Panc1 (cell line): Measurements from ENCODE around the gene BRD9. TPM values are rescaled to one million over a fixed set of nuclear protein-coding genes. Genes with fewer than 3 reads are reported as not detected.
"Not testable (repeated sequence)": the region's sequence is repeated elsewhere in the genome, so short reads cannot be mapped to it uniquely, and the experiment has no call there.

Experiments used
- ATAC-seq: fragments of 200-7000 bp; cut with Tn5 transposase; 2 replicates; pipeline ENCODE4 v1.9.1; 2020; ENCODE audit warnings: mild to moderate bottlenecking, moderate library complexity
- BruUV-seq: library from RNA; stranded (reverse); fragments of 400-500 nt; replicated peaks from 2 replicates; lab custom pipeline; 2021; lab: Mats Ljungman, UMichigan
- CTCF ChIA-PET: fragments of 300-600 bp; sonication (Branson Sonifier 250); formaldehyde crosslinking; loops from one replicate; lab custom pipeline; 2022; ENCODE audit warnings: antibody characterized with exemption; lab: Charles Lee
- POLR2A ChIA-PET: fragments of 300-600 bp; sonication (Branson Sonifier 250); formaldehyde crosslinking; loops from one replicate; lab custom pipeline; 2022; ENCODE audit warnings: antibody characterized with exemption; lab: Charles Lee
- DNase-seq: peaks from one replicate; pipeline ENCODE4 v3.0.0-alpha.2; 2010; ENCODE audit warnings: low read depth, low spot score
- H3K27ac ChIP-seq: 2 replicates; pipeline ENCODE4 v1.5.1; 2011; ENCODE audit warnings: mild to moderate bottlenecking, low read length, inconsistent platforms
- H3K27me3 ChIP-seq: fragments of 200-500 bp; sonication (Bioruptor generic); 2 replicates; pipeline ENCODE4 v1.6.0; 2014; ENCODE audit warnings: low read length, inconsistent platforms; ENCODE audit not compliant: control insufficient read depth, insufficient read depth
- H3K36me3 ChIP-seq: fragments of 200-500 bp; sonication (Bioruptor generic); 2 replicates; pipeline ENCODE4 v1.5.1; 2014; ENCODE audit warnings: inconsistent platforms, mild to moderate bottlenecking, low read length, moderate library complexity; ENCODE audit not compliant: control insufficient read depth, insufficient read depth
- H3K4me1 ChIP-seq: 2 replicates; pipeline ENCODE4 v1.5.1; 2011; ENCODE audit warnings: inconsistent platforms, mild to moderate bottlenecking, low read length, moderate library complexity; ENCODE audit not compliant: control insufficient read depth, insufficient read depth
- H3K4me3 ChIP-seq, 2 experiments: 2 replicates each; pipeline ENCODE4 v1.5.1; 2011 to 2012; ENCODE audit warnings: low read depth in 2 of 2, low read length in 2 of 2, mild to moderate bottlenecking in 2 of 2, inconsistent platforms in 1 of 2, moderate library complexity in 1 of 2
- H3K9me3 ChIP-seq: fragments of 200-500 bp; sonication (Bioruptor generic); 2 replicates; pipeline ENCODE4 v1.5.1; 2014; ENCODE audit warnings: low read depth, mild to moderate bottlenecking, inconsistent platforms, low read length, moderate library complexity; ENCODE audit not compliant: control insufficient read depth, insufficient read depth
- CTCF ChIP-seq: fragments of 450-650 bp; IDR thresholded peaks from 2 replicates; pipeline ENCODE4 v1.5.1; 2017; ENCODE audit warnings: mild to moderate bottlenecking
- POLR2AphosphoS5 ChIP-seq: IDR thresholded peaks from 2 replicates; pipeline ENCODE4 v1.6.1; 2012; ENCODE audit warnings: mild to moderate bottlenecking, low read depth, low read length, moderate library complexity
- SIN3A ChIP-seq: IDR thresholded peaks from 2 replicates; pipeline ENCODE4 v1.6.1; 2012; ENCODE audit warnings: low read depth, mild to moderate bottlenecking, low read length, moderate library complexity, borderline replicate concordance; ENCODE audit not compliant: insufficient read depth
- TCF7L2 ChIP-seq: IDR thresholded peaks from 2 replicates; pipeline ENCODE4 v1.6.1; 2011; ENCODE audit warnings: mild to moderate bottlenecking, low read depth, low read length, inconsistent platforms
- in situ Hi-C: cut with HindIII; loops from 2 replicates; pipeline ENCODE4 v1.10.0; 2016; ENCODE audit warnings: low sequenced_read_pairs, low pct_unique_long_range_greater_than_20kb
- intact Hi-C: fragments of 100-400 bp; cut with micrococcal nuclease; formaldehyde crosslinking; loops from one replicate; pipeline ENCODE4 v1.10.0; 2022; ENCODE audit not compliant: unreplicated experiment
- total RNA-seq: library from RNA; stranded (reverse); gene quantifications from one replicate; pipeline ENCODE4 v1.2.1, GENCODE V29; 2021; ENCODE audit not compliant: unreplicated experiment
- TF ChIP-seq, protein P1 (sequence below), 2 experiments: IDR thresholded peaks; 2 replicates each; pipeline ENCODE4 v1.6.1; 2011 to 2012; ENCODE audit warnings: low read depth in 2 of 2, control low read depth in 1 of 2, low read length in 1 of 2, mild to moderate bottlenecking in 1 of 2, moderate library complexity in 1 of 2; ENCODE audit not compliant: insufficient read depth in 1 of 2

The BRD9 gene
- total RNA-seq, 1 experiment from 2014 or later: 64.3 TPM

DNA sequence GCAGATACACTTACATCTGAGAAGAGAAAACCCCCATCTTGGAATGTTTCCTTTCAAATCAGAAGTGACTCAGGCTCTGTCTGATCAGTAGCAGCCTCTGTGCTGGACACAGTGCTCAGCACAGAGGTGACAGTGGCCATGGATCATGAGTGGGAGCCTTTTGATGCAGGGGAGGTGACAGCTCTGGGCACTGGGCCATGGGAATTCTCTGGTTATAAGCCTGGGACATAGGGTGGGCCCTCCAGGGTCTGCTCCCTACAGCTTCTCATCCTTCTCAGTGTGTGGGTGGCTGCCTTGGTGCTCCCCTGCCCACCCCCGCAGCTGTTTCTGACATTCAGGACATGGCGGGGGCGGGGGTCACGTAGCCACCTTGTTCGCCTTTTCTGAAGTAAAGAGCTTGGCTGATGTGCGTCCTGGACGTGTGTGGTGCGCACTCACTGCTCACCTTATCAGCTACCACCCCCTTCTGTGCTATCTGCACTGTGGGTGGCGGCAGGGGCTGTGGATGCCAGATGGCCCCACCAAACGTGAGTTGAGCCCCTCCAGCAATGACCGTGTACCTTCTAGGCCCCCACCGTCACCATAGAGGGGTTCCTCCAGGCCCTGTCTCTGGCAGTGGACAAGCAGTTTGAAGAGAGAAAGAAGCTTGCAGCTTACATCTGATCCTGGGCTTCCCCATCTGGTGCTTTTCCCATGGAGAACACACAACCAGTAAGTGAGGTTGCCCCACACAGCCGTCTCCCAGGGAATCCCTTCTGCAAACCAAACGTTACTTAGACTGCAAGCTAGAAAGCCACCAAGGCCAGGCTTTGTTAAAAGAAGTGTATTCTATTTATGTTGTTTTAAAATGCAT is 24.1 kb upstream of the BRD9 start:
- Histone ChIP-seq H3K36me3 (peaks cover 10% of the 10 kb centered on the region), H3K27ac (no peak overlapping the region), H3K9me3 (no peaks in the 10 kb centered on the region), H3K27me3 (no peaks in the 10 kb centered on the region), H3K4me1 (peaks cover 28% of the 10 kb centered on the region), H3K4me3 (no peak overlapping the region)
- ATAC-seq (no peak), DNase-seq (no peak)
- in situ Hi-C loops (no loop called here), intact Hi-C loops (no loop called here)
- ChIA-PET CTCF (interaction anchor here (0.5 kb wide), 1 partner anchor 91 kb away, joined by 4 read pairs; no protein-coding TSS in a partner anchor), POLR2A (no interaction called here)
- BruUV-seq: no TSS peak
- TF ChIP-seq POLR2AphosphoS5 (no peak), TCF7L2 (no peak), SIN3A (no peak), CTCF (no peak)
- TF ChIP-seq, protein P1, sequence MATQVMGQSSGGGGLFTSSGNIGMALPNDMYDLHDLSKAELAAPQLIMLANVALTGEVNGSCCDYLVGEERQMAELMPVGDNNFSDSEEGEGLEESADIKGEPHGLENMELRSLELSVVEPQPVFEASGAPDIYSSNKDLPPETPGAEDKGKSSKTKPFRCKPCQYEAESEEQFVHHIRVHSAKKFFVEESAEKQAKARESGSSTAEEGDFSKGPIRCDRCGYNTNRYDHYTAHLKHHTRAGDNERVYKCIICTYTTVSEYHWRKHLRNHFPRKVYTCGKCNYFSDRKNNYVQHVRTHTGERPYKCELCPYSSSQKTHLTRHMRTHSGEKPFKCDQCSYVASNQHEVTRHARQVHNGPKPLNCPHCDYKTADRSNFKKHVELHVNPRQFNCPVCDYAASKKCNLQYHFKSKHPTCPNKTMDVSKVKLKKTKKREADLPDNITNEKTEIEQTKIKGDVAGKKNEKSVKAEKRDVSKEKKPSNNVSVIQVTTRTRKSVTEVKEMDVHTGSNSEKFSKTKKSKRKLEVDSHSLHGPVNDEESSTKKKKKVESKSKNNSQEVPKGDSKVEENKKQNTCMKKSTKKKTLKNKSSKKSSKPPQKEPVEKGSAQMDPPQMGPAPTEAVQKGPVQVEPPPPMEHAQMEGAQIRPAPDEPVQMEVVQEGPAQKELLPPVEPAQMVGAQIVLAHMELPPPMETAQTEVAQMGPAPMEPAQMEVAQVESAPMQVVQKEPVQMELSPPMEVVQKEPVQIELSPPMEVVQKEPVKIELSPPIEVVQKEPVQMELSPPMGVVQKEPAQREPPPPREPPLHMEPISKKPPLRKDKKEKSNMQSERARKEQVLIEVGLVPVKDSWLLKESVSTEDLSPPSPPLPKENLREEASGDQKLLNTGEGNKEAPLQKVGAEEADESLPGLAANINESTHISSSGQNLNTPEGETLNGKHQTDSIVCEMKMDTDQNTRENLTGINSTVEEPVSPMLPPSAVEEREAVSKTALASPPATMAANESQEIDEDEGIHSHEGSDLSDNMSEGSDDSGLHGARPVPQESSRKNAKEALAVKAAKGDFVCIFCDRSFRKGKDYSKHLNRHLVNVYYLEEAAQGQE (IDR thresholded peaks at IDR 0.05; ENCODE audit: insufficient read depth in 1 of 2, low read depth in 2 of 2, low read length in 1 of 2): no peak

DNA sequence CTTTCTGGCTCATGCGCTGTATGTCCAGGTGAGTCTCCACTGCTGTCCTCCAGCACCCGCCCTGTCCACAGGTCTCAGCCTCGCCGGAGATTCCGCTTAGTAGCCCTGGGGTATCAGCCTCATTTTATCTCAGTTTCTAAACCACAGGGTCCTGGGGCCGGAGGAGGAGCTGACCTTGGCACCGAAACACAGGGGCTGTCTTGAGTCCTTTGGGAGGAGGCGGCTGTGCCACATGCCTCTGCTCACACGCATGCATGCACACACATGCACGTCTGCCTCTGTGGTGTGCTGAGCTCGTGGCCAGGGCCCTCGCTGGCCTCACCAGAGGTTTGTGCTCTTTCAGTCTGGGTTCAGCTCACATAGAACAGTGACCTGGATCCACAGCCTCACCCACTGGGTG is 23.3 kb upstream of the BRD9 start:
- Histone ChIP-seq H3K36me3 (peaks cover 10% of the 10 kb centered on the region), H3K27ac (no peak overlapping the region), H3K4me3 (no peak overlapping the region), H3K27me3 (no peaks in the 10 kb centered on the region), H3K9me3 (no peaks in the 10 kb centered on the region), H3K4me1 (peaks cover 30% of the 10 kb centered on the region)
- ChIA-PET CTCF (interaction anchor here (0.6 kb wide), 1 partner anchor 257 kb away, joined by 3 read pairs; no protein-coding TSS in a partner anchor), POLR2A (no interaction called here)
- intact Hi-C loops (no loop called here), in situ Hi-C loops (no loop called here)
- no TSS peak for BruUV-seq
- ATAC-seq: no peak
- TF ChIP-seq, protein P1 (IDR thresholded peaks at IDR 0.05; ENCODE audit: insufficient read depth in 1 of 2, low read depth in 2 of 2, low read length in 1 of 2): no peak
- TF ChIP-seq POLR2AphosphoS5 (no peak), CTCF (no peak), SIN3A (no peak), TCF7L2 (no peak)
- DNase-seq: no peak

DNA sequence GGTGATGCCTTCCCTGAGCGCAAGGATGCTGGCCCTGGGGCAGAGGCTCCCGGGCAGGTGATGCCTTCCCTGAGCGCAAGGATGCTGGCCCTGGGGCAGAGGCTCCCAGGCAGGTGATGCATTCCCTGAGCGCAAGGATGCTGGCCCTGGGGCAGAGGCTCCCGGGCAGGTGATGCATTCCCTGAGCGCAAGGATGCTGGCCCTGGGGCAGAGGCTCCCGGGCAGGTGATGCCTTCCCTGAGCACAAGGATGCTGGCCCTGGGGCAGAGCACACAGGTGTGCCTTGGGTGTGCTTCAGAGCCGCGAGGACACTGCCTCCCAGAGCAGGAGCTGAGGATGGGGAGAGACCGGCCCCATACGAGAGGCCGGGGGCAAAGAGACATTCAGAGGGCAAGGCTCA is 22.7 kb upstream of the BRD9 start:
- H3K9me3 ChIP-seq, H3K4me3 ChIP-seq, intact Hi-C loops, H3K27me3 ChIP-seq, H3K27ac ChIP-seq, CTCF ChIA-PET, BruUV-seq, DNase-seq, in situ Hi-C loops, ATAC-seq, H3K36me3 ChIP-seq, POLR2A ChIA-PET: not testable (repeated sequence)
- peaks cover 29% of the 10 kb centered on the region for H3K4me1 ChIP-seq
